PC-9 (cell line): ENCODE measurements around the gene ISX. TPM values are rescaled to one million over a fixed set of nuclear protein-coding genes. Genes with fewer than 3 reads are reported as not detected.

Source experiments
- BruUV-seq: library from RNA; stranded (reverse); fragments of 400-500 nt; replicated peaks from 2 replicates; lab custom pipeline; 2021; lab: Mats Ljungman, UMichigan
- CTCF ChIA-PET: fragments of 300-600 bp; sonication (Branson Sonifier 250); formaldehyde crosslinking; loops from one replicate; lab custom pipeline; 2022; ENCODE audit warnings: antibody characterized with exemption; lab: Charles Lee
- POLR2A ChIA-PET: fragments of 300-600 bp; sonication (Branson Sonifier 250); formaldehyde crosslinking; loops from one replicate; lab custom pipeline; 2022; ENCODE audit warnings: antibody characterized with exemption; ENCODE audit not compliant: unreplicated experiment; lab: Charles Lee
- DNase-seq, 2 experiments: peaks; one replicate each; pipeline versions ENCODE4 v3.0.0 to v3.0.0-alpha.2; 2015 to 2022; ENCODE audit warnings: mixed read lengths in 1 of 2
- H2AFZ ChIP-seq: fragments of 200-600 bp; sonication (generic); 2 replicates; pipeline ENCODE4 v1.8.1; 2017; ENCODE audit warnings: antibody characterized with exemption
- H3F3A ChIP-seq: fragments of 200-600 bp; sonication (generic); 2 replicates; pipeline ENCODE4 v1.8.1; 2017; ENCODE audit warnings: antibody characterized with exemption, mild to moderate bottlenecking, low read depth; ENCODE audit not compliant: insufficient read depth
- H3K27ac ChIP-seq: fragments of 200-600 bp; sonication (generic); 2 replicates; pipeline ENCODE4 v1.6.1; 2016; ENCODE audit warnings: mixed run types
- H3K27me3 ChIP-seq: fragments of 200-600 bp; sonication (generic); 2 replicates; pipeline ENCODE4 v1.6.1; 2016; ENCODE audit warnings: low read depth, mixed run types; ENCODE audit not compliant: insufficient read depth
- H3K36me3 ChIP-seq: fragments of 200-600 bp; sonication (generic); 2 replicates; pipeline ENCODE4 v1.6.1; 2016; ENCODE audit warnings: low read depth, mixed run types
- H3K4me1 ChIP-seq: fragments of 200-600 bp; sonication (generic); replicated peaks from 2 replicates; pipeline ENCODE4 v1.6.1; 2016; ENCODE audit warnings: mixed run types; ENCODE audit not compliant: insufficient read depth
- H3K4me2 ChIP-seq: fragments of 200-600 bp; sonication (generic); 2 replicates; pipeline ENCODE4 v1.6.1; 2017; ENCODE audit warnings: mixed run types
- H3K4me3 ChIP-seq: fragments of 200-600 bp; sonication (generic); 2 replicates; pipeline ENCODE4 v1.6.1; 2016; ENCODE audit warnings: mixed run types
- H3K79me2 ChIP-seq: fragments of 200-600 bp; sonication (generic); 2 replicates; pipeline ENCODE4 v1.6.1; 2017; ENCODE audit warnings: low read depth, mixed run types
- H3K9me2 ChIP-seq: fragments of 200-600 bp; sonication (generic); 2 replicates; pipeline ENCODE4 v1.8.1; 2017; ENCODE audit warnings: mild to moderate bottlenecking; ENCODE audit not compliant: insufficient read depth
- H3K9me3 ChIP-seq: fragments of 200-600 bp; sonication (generic); 2 replicates; pipeline ENCODE4 v1.8.1; 2016; ENCODE audit warnings: low read depth; ENCODE audit not compliant: insufficient read depth
- H4K20me1 ChIP-seq: fragments of 200-600 bp; sonication (generic); 2 replicates; pipeline ENCODE4 v1.8.1; 2017; ENCODE audit not compliant: insufficient read depth
- CTCF ChIP-seq: fragments of 200-600 bp; sonication (generic); conservative IDR thresholded peaks from 2 replicates; pipeline ENCODE4 v1.6.1; 2017; ENCODE audit warnings: mixed run types, antibody characterized with exemption, mild to moderate bottlenecking, moderate library complexity
- EZH2 ChIP-seq: fragments of 200-600 bp; sonication (generic); IDR thresholded peaks from 2 replicates; pipeline ENCODE4 v1.8.0; 2017; ENCODE audit warnings: antibody characterized with exemption, low read depth
- intact Hi-C: fragments of 100-400 bp; cut with micrococcal nuclease; formaldehyde crosslinking; loops from one replicate; pipeline ENCODE4 v1.10.0; 2022; ENCODE audit not compliant: unreplicated experiment
- total RNA-seq: library from RNA; stranded (reverse); gene quantifications from 2 replicates; pipeline ENCODE4 v1.2.3, GENCODE V29; 2021

ISX gene
- total RNA-seq, 1 experiment from 2014 or later: not detected

DNA sequence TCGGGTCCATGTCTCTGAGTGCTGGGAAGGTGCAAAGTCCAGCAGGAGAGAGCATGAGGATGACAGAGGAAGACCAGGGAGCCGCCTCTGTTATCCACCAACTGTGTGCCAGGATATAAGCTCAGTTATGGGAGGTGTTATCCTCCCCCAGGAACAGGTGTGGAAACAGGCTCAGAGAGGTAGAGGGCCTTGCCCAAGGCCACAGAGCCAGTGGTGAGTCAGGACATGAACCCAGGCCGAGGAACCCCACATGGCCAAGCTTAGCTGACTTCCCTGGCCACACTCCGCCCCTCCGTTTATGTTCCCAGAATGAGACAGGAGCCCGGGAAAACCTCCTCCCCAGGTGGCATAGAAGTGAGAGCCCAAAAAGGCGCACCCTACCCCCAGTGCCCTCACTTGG lies 50.3 kb downstream of the ISX start:
- intact Hi-C loops: no loop called here
- Histone ChIP-seq H3K4me2 (no peak overlapping the region), H3K9me2 (no peaks in the 10 kb centered on the region), H3K4me3 (no peak overlapping the region), H3F3A (no peaks in the 10 kb centered on the region), H2AFZ (no peak overlapping the region), H3K27ac (no peak overlapping the region), H4K20me1 (no peaks in the 10 kb centered on the region), H3K79me2 (no peaks in the 10 kb centered on the region), H3K27me3 (peaks cover 74% of the 10 kb centered on the region), H3K36me3 (no peaks in the 10 kb centered on the region), H3K4me1 (no peaks in the 10 kb centered on the region), H3K9me3 (no peaks in the 10 kb centered on the region)
- ChIA-PET CTCF (no interaction called here), POLR2A (no interaction called here)
- TF ChIP-seq EZH2 (no peak), CTCF (no peak)
- no TSS peak for BruUV-seq
- DNase-seq: no peak

GRCh38 chr22:35116817-35117216 lies 50.9 kb downstream of the ISX start:
- CTCF ChIA-PET: no interaction called here
- Histone ChIP-seq H3K9me3 (no peaks in the 10 kb centered on the region), H3K4me3 (no peak overlapping the region), H3K4me2 (no peak overlapping the region), H3K27me3 (peaks cover 77% of the 10 kb centered on the region), H3K36me3 (no peaks in the 10 kb centered on the region), H3F3A (no peaks in the 10 kb centered on the region), H2AFZ (no peak overlapping the region), H3K79me2 (no peaks in the 10 kb centered on the region), H3K4me1 (no peaks in the 10 kb centered on the region), H3K9me2 (no peaks in the 10 kb centered on the region), H4K20me1 (no peaks in the 10 kb centered on the region), H3K27ac (no peak overlapping the region)
- no peak for DNase-seq
- POLR2A ChIA-PET: no interaction called here
- TF ChIP-seq EZH2: no peak
- no peak for TF ChIP-seq CTCF
- BruUV-seq: no TSS peak
- intact Hi-C loops: no loop called here

- Histone ChIP-seq H3K4me3 (no peak overlapping the region), H3K4me1 (no peaks in the 10 kb centered on the region), H3F3A (no peaks in the 10 kb centered on the region), H3K9me3 (no peaks in the 10 kb centered on the region), H2AFZ (no peak overlapping the region), H3K27me3 (peaks cover 88% of the 10 kb centered on the region), H4K20me1 (no peaks in the 10 kb centered on the region), H3K79me2 (no peaks in the 10 kb centered on the region), H3K9me2 (no peaks in the 10 kb centered on the region), H3K36me3 (no peaks in the 10 kb centered on the region), H3K4me2 (no peak overlapping the region), H3K27ac (no peak overlapping the region)
- intact Hi-C loops: no loop called here
- no TSS peak for BruUV-seq
- ChIA-PET CTCF (no interaction called here), POLR2A (no interaction called here)
- no peak for TF ChIP-seq CTCF
- no peak for TF ChIP-seq EZH2
- no peak for DNase-seq
Observed at GRCh38 chr22:35119494-35119893, 53.5 kb downstream of the ISX start.
